COLO829 (cell line): ENCODE measurements around the gene CALML4.
"Not testable (repeated sequence)": the region's sequence is repeated elsewhere in the genome, so short reads cannot be mapped to it uniquely, and the experiment has no call there.

Experiments used
- DNase-seq: peaks from one replicate; pipeline ENCODE4 v3.0.0; 2012; ENCODE audit warnings: low spot score

CALML4 gene

DNA sequence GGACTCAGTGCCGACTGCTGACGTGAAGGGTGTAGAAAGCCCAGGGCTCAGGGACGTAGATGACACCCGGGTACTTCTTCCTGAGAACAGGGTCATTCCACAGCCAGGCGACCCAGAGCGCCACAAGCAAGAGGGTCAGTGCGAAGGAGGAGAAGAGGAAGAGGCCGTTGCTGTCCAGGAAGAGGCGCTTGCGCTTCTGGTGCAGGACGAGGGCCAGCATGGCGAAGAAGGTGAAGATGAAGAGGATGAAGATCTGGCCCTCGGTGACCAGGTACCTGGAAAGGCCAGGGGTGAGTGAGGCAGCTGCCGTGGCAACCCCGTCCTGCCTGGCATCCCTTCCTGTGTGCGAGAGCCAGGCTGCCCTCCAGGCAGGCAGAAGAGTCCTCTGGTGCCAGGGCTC lies 3.0 kb upstream of the CALML4 start:
- no peak for DNase-seq

GRCh38 chr15:68207176-68207935 lies 2.2 kb upstream of the CALML4 start:
- DNase-seq = no peak

DNA sequence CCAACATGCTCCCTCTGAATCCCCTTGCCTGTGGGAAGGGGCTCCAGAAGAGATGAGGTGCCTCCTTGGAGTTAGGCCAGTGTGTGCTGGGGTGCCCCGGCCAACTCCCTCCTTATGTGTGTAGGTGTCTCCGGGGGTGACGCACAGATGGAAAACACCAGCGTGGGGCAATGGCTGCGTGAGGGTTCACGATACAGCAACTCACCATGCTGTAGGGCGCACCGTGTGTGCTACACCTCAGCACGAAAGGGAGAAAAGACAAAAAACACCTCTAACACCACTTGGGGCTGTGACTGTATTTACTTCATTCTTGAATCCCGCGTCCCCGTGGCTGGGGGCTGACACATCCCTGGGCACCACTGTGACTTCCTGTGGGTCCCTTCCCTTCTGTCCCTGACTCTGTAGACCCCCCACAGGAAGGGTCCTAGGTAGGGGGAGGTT lies 1.6 kb upstream of the CALML4 start:
- no peak for DNase-seq

- DNase-seq = no peak
Observed at GRCh38 chr15:68205954-68206539, 915 bp upstream of the CALML4 start.

DNA sequence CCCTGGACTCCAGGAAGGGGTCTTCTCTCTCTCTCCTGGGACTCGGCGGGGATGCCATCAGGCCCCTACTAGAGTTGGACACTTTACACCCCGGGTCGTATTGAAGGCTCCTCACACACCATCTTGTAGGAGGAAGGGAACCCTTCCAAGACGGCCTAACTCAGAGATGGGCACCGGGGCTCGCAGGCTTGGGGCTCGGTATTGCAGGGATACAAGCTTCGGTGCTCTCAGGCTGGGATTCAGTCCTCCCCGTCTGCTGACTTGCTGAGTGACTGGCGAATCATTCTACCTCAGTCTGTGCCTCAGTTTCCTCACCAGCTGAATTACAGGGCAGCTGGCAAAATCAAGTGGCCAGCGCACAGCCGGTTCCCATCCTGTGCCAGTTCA lies 419 bp upstream of the CALML4 start:
- DNase-seq = no peak

DNA sequence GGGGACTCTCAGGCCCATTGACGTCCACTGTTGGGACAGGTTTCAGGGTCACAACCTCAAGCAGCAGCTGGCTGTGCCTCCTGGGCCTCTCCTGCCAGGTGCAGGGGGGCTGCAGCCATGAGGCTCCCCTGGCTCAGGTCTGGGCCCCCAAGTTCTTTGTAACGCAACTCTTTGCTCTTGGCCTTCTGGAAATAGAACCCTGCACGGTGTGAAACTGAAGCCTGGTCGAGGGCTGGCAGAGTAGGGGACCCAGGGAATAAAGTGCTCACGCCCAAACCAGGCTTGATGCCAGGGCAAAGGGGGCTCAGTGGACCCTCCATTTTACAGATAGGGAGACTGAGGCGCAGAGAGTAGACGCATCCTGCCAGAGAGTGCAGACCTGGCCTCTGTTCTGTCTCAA lies 771 bp downstream of the CALML4 start:
- DNase-seq = no peak

- no peak for DNase-seq
Observed at GRCh38 chr15:68203956-68204355, 1.2 kb downstream of the CALML4 start.

DNA sequence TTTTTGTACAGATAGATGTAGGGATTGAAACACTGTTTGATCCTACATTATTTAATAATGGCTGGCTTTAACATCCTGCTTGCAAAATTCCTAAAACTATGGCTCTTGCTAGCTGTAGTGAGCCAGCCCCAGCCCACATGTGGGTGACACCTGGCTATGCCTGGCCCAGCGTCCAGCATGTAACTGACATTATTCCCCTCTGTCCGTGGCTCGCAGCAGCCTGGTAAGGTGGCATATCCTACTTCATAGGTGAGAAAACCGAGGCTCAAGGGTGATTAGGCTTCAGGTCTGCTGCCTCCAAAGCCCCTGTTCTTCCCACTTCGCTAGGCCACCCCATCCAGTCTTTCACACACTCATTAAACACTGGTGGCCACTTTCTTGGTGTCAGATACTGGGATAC lies 1.6 kb downstream of the CALML4 start:
- DNase-seq = no peak

- not testable (repeated sequence) for DNase-seq
Observed at GRCh38 chr15:68202994-68203393, 2.1 kb downstream of the CALML4 start.

GRCh38 chr15:68201879-68202261 lies 3.3 kb downstream of the CALML4 start:
- no peak for DNase-seq

- DNase-seq = no peak
Observed at GRCh38 chr15:68201153-68201878, 3.8 kb downstream of the CALML4 start.

GRCh38 chr15:68200016-68200861 lies 4.9 kb downstream of the CALML4 start:
- DNase-seq = no peak

- no peak for DNase-seq
Observed at GRCh38 chr15:68199340-68199739, 5.8 kb downstream of the CALML4 start.

GRCh38 chr15:68197661-68198437 lies 7.3 kb downstream of the CALML4 start:
- no peak for DNase-seq

GRCh38 chr15:68197170-68197492 lies 8.0 kb downstream of the CALML4 start:
- DNase-seq = no peak

GRCh38 chr15:68196445-68197169 lies 8.5 kb downstream of the CALML4 start:
- no peak for DNase-seq

DNA sequence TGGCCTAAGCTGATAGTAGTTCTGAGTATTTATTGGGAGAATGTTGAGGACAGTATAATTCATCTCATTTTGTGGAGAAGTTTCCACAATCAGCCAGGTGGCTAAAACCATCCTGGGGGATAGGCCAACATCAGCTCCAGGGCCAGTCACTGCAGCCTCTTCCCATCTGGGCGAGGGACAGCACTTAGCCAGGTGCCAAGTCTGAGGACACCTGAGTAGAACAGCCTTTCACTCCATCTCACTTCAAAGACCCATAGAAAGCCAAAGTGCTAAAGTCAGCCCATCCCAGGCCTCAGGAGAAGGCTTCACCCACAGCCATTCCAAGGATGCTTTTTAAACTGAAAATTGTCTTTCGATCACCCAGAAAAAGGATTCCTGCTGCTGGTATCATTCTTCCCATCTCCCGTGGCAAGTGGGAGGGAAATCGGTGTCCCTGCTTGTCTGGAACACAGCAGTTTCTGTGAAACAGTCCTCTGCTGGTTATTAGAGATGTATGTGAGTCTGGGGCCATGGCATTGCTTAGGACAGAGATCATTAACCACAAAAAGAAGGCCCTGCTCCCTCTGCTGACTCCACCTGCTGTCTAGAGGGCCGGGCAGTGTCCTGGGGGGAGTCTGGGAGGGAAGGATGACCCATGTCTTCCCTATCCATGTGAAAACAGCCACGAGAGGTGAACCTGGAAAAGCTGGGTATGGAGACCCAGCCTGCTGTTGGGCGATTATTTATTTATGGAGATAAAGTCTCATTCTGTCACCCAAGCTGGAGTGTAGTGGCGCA lies 9.6 kb downstream of the CALML4 start:
- DNase-seq = no peak

DNA sequence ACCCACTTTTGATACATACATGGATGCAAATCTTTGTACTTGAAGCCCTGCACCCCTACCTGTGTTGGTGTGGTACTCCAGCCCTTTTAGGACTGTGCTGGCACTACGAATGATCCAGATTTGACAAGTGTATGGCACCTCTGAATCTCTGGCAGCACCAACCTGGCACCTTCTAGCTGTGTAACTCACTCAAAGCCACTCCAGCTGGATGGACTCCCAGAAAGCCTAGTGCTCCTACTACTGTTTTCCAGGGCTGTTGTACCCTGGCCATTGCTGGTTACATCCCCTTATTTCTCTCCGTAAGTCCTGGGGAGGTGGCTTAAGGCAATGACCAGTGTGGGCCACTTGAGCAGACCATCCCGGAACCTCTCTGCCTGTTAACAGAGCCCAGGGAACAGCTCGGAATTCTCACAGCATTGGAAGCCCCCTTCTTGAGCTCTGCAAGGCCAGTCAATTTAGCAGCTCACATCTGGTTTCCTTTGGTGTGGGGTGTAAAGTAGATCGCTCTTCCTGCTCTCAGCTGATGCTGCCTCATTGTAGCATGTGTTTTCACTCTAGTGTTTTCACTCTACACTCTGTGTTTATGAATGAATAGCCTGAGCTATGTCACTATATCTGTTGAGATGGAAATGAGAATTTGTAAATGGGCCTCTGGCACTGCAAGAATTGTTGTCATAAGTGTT lies 12.2 kb downstream of the CALML4 start:
- no peak for DNase-seq

DNA sequence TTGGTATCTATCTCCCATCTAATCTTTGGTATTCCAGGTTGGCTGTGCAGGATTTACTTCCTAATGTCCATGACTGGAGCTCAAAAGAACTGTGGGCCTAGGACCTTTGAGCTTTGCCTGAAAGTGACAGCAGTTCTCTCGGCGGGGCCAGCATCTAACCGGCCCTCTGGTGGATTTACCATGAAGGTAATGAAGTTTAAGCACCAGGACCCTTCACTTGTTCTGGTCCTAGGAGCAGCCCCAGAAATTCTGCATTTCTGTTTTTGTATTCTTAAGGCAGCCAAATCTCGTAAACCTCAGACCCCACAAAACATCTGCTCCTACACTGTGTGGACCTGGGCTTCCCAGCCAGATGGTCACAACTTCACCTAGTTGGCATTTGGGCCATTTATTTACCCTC lies 13.0 kb downstream of the CALML4 start:
- no peak for DNase-seq

- DNase-seq = no peak
Observed at GRCh38 chr15:68191555-68191954, 13.6 kb downstream of the CALML4 start.
